A549 (cell line): Measurements from ENCODE around the gene IFT27. TPM values are rescaled to one million over a fixed set of nuclear protein-coding genes. Genes with fewer than 3 reads are reported as not detected.

ENCODE experiments used
- ATAC-seq, 2 experiments: fragments of 200-7000 bp in 1 of 2; fragments of >200 bp in 1 of 2; cut with Nextera tagmentation in 1 of 2; cut with Tn5 transposase in 1 of 2; 3 replicates each; pipeline versions ENCODE4 v1.8.0 to v1.9.1; 2018 to 2020; ENCODE audit warnings: mild to moderate bottlenecking in 1 of 2, moderate library complexity in 1 of 2
- CTCF ChIA-PET: fragments of 300-600 bp; sonication (Branson Sonifier 250); formaldehyde crosslinking; extraction: SDS; loops from one replicate; lab custom pipeline; 2021; ENCODE audit warnings: antibody characterized with exemption, inconsistent platforms; lab: Yijun Ruan, JAX
- POLR2A ChIA-PET: fragments of 350-600 bp; formaldehyde crosslinking; extraction: SDS; loops from one replicate; lab custom pipeline; 2021; ENCODE audit warnings: antibody characterized with exemption, inconsistent platforms; lab: Yijun Ruan, JAX
- DNase-seq, 2 experiments: peaks; one replicate each; pipeline versions ENCODE4 v3.0.0 to v3.0.0-alpha.2; 2011 to 2016; ENCODE audit warnings: low read depth in 1 of 2, low spot score in 1 of 2
- FAIRE-seq: peaks from 2 replicates; lab custom pipeline; 2011; peaks lifted over from hg19 to GRCh38; lab: Jason Lieb, UNC
- H3K27ac ChIP-seq, 2 experiments: fragments of >200 bp; sonication (Bioruptor Twin); formaldehyde crosslinking; 3 replicates each; pipeline ENCODE4 v1.5.1; 2016 to 2017
- H3K4me1 ChIP-seq: fragments of >200 bp; sonication (Bioruptor Twin); formaldehyde crosslinking; 3 replicates; pipeline ENCODE4 v1.6.1; 2016
- H3K4me2 ChIP-seq: fragments of >200 bp; sonication (Bioruptor Twin); formaldehyde crosslinking; 3 replicates; pipeline ENCODE4 v1.6.1; 2016
- H3K4me3 ChIP-seq: fragments of >200 bp; sonication (Bioruptor Twin); formaldehyde crosslinking; 3 replicates; pipeline ENCODE4 v1.5.1; 2016
- H3K9me3 ChIP-seq: fragments of >200 bp; sonication (Bioruptor Twin); formaldehyde crosslinking; 3 replicates; pipeline ENCODE4 v1.6.1; 2016
- CBX8 ChIP-seq: fragments of 200-600 bp; sonication (generic); IDR thresholded peaks from 2 replicates; pipeline ENCODE4 v1.6.1; 2016
- CHD4 ChIP-seq: fragments of 200-600 bp; sonication (generic); IDR thresholded peaks from 2 replicates; pipeline ENCODE4 v1.6.1; 2016; ENCODE audit warnings: antibody characterized with exemption, mild to moderate bottlenecking, borderline replicate concordance
- EHMT2 ChIP-seq: fragments of 200-600 bp; sonication (generic); IDR thresholded peaks from 2 replicates; pipeline ENCODE4 v1.6.1; 2016; ENCODE audit warnings: antibody characterized with exemption, low read depth, mild to moderate bottlenecking, moderate library complexity
- ELK1 ChIP-seq: fragments of 150-350 bp; IDR thresholded peaks from 2 replicates; pipeline ENCODE4 v1.6.1; 2014; ENCODE audit warnings: low read depth, mild to moderate bottlenecking, low read length
- EP300 ChIP-seq, 2 experiments: fragments of >200 bp; sonication (Bioruptor Twin); formaldehyde crosslinking; IDR thresholded peaks; 2 replicates in 1 of 2; 3 replicates in 1 of 2; pipeline ENCODE4 v1.6.1; 2016 to 2017
- ESRRA ChIP-seq: fragments of 150-350 bp; IDR thresholded peaks from 2 replicates; pipeline ENCODE4 v1.6.1; 2014; ENCODE audit warnings: mild to moderate bottlenecking, low read length, borderline replicate concordance
- FOSB ChIP-seq: fragments of 250-450 bp; sonication (Bioruptor Pico); IDR thresholded peaks from 2 replicates; pipeline ENCODE4 v1.5.0; 2020; ENCODE audit warnings: mild to moderate bottlenecking, moderate library complexity
- FOSL2 ChIP-seq, 2 experiments: fragments of 450-650 bp in 1 of 2; fragments of >200 bp in 1 of 2; sonication (Bioruptor Twin) in 1 of 2; formaldehyde crosslinking; IDR thresholded peaks; 2 replicates each; pipeline versions ENCODE4 v1.5.0 to v1.6.1; 2016 to 2020; ENCODE audit warnings: mild to moderate bottlenecking in 1 of 2, moderate library complexity in 1 of 2
- FOXS1 ChIP-seq: fragments of 250-450 bp; sonication (Bioruptor Pico); IDR thresholded peaks from 2 replicates; pipeline ENCODE4 v1.5.0; 2020; ENCODE audit warnings: mild to moderate bottlenecking, moderate library complexity
- GATA3 ChIP-seq: IDR thresholded peaks from 2 replicates; pipeline ENCODE4 v1.6.1; 2012; ENCODE audit warnings: borderline replicate concordance
- HOXA7 ChIP-seq: fragments of 250-450 bp; sonication (Bioruptor Pico); IDR thresholded peaks from 2 replicates; pipeline ENCODE4 v1.5.0; 2020; ENCODE audit warnings: mild to moderate bottlenecking, moderate library complexity
- HOXB13 ChIP-seq: fragments of 250-450 bp; sonication (Bioruptor Pico); IDR thresholded peaks from 2 replicates; pipeline ENCODE4 v1.5.0; 2020; ENCODE audit warnings: low read depth, mild to moderate bottlenecking, moderate library complexity
- KDM1A ChIP-seq: fragments of 200-600 bp; sonication (generic); IDR thresholded peaks from 2 replicates; pipeline ENCODE4 v1.6.1; 2016; ENCODE audit warnings: low read depth, mild to moderate bottlenecking
- KDM5A ChIP-seq: fragments of 200-600 bp; sonication (generic); IDR thresholded peaks from 2 replicates; pipeline ENCODE4 v1.6.1; 2016; ENCODE audit warnings: antibody characterized with exemption, mild to moderate bottlenecking
- MAFK ChIP-seq: fragments of 450-650 bp; IDR thresholded peaks from 2 replicates; pipeline ENCODE4 v1.6.1; 2014; ENCODE audit not compliant: partially characterized antibody
- MAX ChIP-seq: IDR thresholded peaks from 2 replicates; pipeline ENCODE4 v1.6.1; 2012
- MYC ChIP-seq: IDR thresholded peaks from 2 replicates; pipeline ENCODE4 v1.6.1; 2012; ENCODE audit warnings: mild to moderate bottlenecking, inconsistent platforms, low read length, improper control_type of control experiment, borderline replicate concordance
- NPAS2 ChIP-seq: fragments of 250-450 bp; sonication (Bioruptor Pico); IDR thresholded peaks from 2 replicates; pipeline ENCODE4 v1.8.0; 2022; ENCODE audit warnings: mild to moderate bottlenecking, moderate library complexity, borderline replicate concordance
- PBX3 ChIP-seq: IDR thresholded peaks from 2 replicates; pipeline ENCODE4 v1.6.1; 2012
- PHF8 ChIP-seq: fragments of 200-600 bp; sonication (generic); IDR thresholded peaks from 2 replicates; pipeline ENCODE4 v1.6.1; 2016; ENCODE audit warnings: low read depth, mild to moderate bottlenecking, antibody characterized with exemption, moderate library complexity, borderline replicate concordance
- POLR2A ChIP-seq: IDR thresholded peaks from 2 replicates; pipeline ENCODE4 v1.6.1; 2012; ENCODE audit warnings: mild to moderate bottlenecking, low read length
- RAD21 ChIP-seq, 2 experiments: fragments of >200 bp in 1 of 2; sonication (Bioruptor Twin) in 1 of 2; formaldehyde crosslinking in 1 of 2; IDR thresholded peaks in 1 of 2; conservative IDR thresholded peaks in 1 of 2; 2 replicates in 1 of 2; 3 replicates in 1 of 2; pipeline ENCODE4 v1.6.1; 2012 to 2018; ENCODE audit warnings: inconsistent platforms in 1 of 2
- RCOR1 ChIP-seq: fragments of 150-350 bp; IDR thresholded peaks from 2 replicates; pipeline ENCODE4 v1.6.1; 2014; ENCODE audit warnings: antibody characterized with exemption, low read length, low read depth
- SMC3 ChIP-seq: fragments of >200 bp; sonication (Bioruptor Twin); formaldehyde crosslinking; IDR thresholded peaks from 3 replicates; pipeline ENCODE4 v1.6.1; 2018; ENCODE audit warnings: inconsistent platforms
- SREBF2 ChIP-seq: fragments of 450-650 bp; IDR thresholded peaks from 2 replicates; pipeline ENCODE4 v1.6.1; 2014; ENCODE audit warnings: mild to moderate bottlenecking, moderate library complexity
- TP53 ChIP-seq: fragments of 250-450 bp; sonication (Bioruptor Pico); IDR thresholded peaks from 2 replicates; pipeline ENCODE4 v1.5.0; 2021; ENCODE audit warnings: mild to moderate bottlenecking, moderate library complexity
- USF2 ChIP-seq: fragments of 450-650 bp; IDR thresholded peaks from 2 replicates; pipeline ENCODE4 v1.6.1; 2014; ENCODE audit warnings: antibody characterized with exemption
- ZFP36 ChIP-seq: fragments of 450-650 bp; IDR thresholded peaks from 2 replicates; pipeline ENCODE4 v1.6.1; 2014; ENCODE audit warnings: borderline replicate concordance; ENCODE audit not compliant: partially characterized antibody
- WGBS: methylation state at CpG from one replicate; pipeline ENCODE4 v1.1.6; 2017; ENCODE audit errors: missing lambda C conversion rate; 5-methylcytosine and 5-hydroxymethylcytosine counted together
- polyA plus RNA-seq, 4 experiments: library from polyadenylated mRNA; depleted of rRNA in 3 of 4; stranded (reverse); fragments of >200 nt; fragmentation: RNase III in 1 of 4; extraction: RNeasy Plus Mini Kit Qiagen cat#74134 plus additional on column Dnase treatment in 1 of 4; gene quantifications; 2 replicates in 3 of 4; 3 replicates in 1 of 4; pipeline ENCODE4 v1.2.3, GENCODE V29; 2011 to 2017
- TF ChIP-seq, protein P1 (sequence below): fragments of >200 bp; sonication (Bioruptor Twin); formaldehyde crosslinking; IDR thresholded peaks from 3 replicates; pipeline ENCODE4 v1.6.1; 2016
- TF ChIP-seq, protein P2 (sequence below): fragments of 200-600 bp; sonication (generic); IDR thresholded peaks from 2 replicates; pipeline ENCODE4 v1.6.1; 2016; ENCODE audit warnings: antibody characterized with exemption, mild to moderate bottlenecking, moderate library complexity

Gene IFT27
- polyA plus RNA-seq, 2 of the 4 experiments (the other 2 are of a cell fraction) = 17.5 to 24.6 TPM

GRCh38 chr22:36758792-36759271, 17.1 kb downstream of the IFT27 start:
- Histone ChIP-seq H3K9me3 (no peaks in the 10 kb centered on the region), H3K4me1 (no peaks in the 10 kb centered on the region), H3K27ac (no peak overlapping the region), H3K4me3 (no peak overlapping the region), H3K4me2 (no peak overlapping the region)
- FAIRE-seq (no peak), DNase-seq (no peak), ATAC-seq (no peak)
- ChIA-PET CTCF (interaction anchor here (1.0 to 4.3 kb wide), 10 partner anchors 8 to 219 kb away, joined by 3 to 37 read pairs (median 10); partner anchors contain the start of gene IFT27), POLR2A (no interaction called here)
- TF ChIP-seq USF2 (no peak), GATA3 (no peak), PBX3 (no peak), EHMT2 (no peak), EP300 (IDR thresholded peaks at IDR 0.05) (no peak), PHF8 (no peak), MAFK (no peak), SREBF2 (no peak), MAX (no peak), ZFP36 (no peak), MYC (no peak), FOSB (CRISPR knock-in tag) (no peak), HOXA7 (CRISPR knock-in tag) (no peak), CBX8 (no peak), KDM1A (no peak), FOXS1 (CRISPR knock-in tag) (no peak), NPAS2 (no peak), HOXB13 (CRISPR knock-in tag) (no peak)
- TF ChIP-seq, protein P1, sequence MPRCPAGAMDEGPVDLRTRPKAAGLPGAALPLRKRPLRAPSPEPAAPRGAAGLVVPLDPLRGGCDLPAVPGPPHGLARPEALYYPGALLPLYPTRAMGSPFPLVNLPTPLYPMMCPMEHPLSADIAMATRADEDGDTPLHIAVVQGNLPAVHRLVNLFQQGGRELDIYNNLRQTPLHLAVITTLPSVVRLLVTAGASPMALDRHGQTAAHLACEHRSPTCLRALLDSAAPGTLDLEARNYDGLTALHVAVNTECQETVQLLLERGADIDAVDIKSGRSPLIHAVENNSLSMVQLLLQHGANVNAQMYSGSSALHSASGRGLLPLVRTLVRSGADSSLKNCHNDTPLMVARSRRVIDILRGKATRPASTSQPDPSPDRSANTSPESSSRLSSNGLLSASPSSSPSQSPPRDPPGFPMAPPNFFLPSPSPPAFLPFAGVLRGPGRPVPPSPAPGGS = no peak
- TF ChIP-seq, protein P2, sequence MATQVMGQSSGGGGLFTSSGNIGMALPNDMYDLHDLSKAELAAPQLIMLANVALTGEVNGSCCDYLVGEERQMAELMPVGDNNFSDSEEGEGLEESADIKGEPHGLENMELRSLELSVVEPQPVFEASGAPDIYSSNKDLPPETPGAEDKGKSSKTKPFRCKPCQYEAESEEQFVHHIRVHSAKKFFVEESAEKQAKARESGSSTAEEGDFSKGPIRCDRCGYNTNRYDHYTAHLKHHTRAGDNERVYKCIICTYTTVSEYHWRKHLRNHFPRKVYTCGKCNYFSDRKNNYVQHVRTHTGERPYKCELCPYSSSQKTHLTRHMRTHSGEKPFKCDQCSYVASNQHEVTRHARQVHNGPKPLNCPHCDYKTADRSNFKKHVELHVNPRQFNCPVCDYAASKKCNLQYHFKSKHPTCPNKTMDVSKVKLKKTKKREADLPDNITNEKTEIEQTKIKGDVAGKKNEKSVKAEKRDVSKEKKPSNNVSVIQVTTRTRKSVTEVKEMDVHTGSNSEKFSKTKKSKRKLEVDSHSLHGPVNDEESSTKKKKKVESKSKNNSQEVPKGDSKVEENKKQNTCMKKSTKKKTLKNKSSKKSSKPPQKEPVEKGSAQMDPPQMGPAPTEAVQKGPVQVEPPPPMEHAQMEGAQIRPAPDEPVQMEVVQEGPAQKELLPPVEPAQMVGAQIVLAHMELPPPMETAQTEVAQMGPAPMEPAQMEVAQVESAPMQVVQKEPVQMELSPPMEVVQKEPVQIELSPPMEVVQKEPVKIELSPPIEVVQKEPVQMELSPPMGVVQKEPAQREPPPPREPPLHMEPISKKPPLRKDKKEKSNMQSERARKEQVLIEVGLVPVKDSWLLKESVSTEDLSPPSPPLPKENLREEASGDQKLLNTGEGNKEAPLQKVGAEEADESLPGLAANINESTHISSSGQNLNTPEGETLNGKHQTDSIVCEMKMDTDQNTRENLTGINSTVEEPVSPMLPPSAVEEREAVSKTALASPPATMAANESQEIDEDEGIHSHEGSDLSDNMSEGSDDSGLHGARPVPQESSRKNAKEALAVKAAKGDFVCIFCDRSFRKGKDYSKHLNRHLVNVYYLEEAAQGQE = no peak
- WGBS = 74% methylated on average over 4 of the region's 15 CpGs

- peak; percentile 90 to 98 for ATAC-seq
- Histone ChIP-seq H3K9me3 (no peaks in the 10 kb centered on the region), H3K4me3 (no peak overlapping the region), H3K27ac (no peak overlapping the region), H3K4me1 (no peaks in the 10 kb centered on the region), H3K4me2 (no peak overlapping the region)
- ChIA-PET CTCF (interaction anchor here (0.6 to 4.3 kb wide), 36 partner anchors 9 to 415 kb away, joined by 3 to 37 read pairs (median 4); partner anchors contain the start of gene IFT27), POLR2A (no interaction called here)
- FAIRE-seq = no peak
- WGBS = 57% methylated on average over 8 of the region's 19 CpGs
- DNase-seq = peak; percentile 44 to 72
- TF ChIP-seq RCOR1 = no peak
- no peak for TF ChIP-seq KDM5A
- no peak for TF ChIP-seq GATA3
- no peak for TF ChIP-seq CHD4
- TF ChIP-seq POLR2A = no peak
- TF ChIP-seq FOSL2 (IDR thresholded peaks at IDR 0.05) = no peak
- TF ChIP-seq FOSL2 (CRISPR knock-in tag; IDR thresholded peaks at IDR 0.05) = no peak
- no peak for TF ChIP-seq ELK1
- TF ChIP-seq TP53 (CRISPR knock-in tag) = no peak
- TF ChIP-seq HOXA7 (CRISPR knock-in tag) = no peak
- TF ChIP-seq SMC3 = peak; percentile 60
- TF ChIP-seq NPAS2 = no peak
- TF ChIP-seq RAD21 (conservative IDR thresholded peaks at IDR 0.05 in 1 of 2, IDR thresholded peaks at IDR 0.05 in 1 of 2) = peak; percentile 51 to 59; a peak in 4 of 5 replicates
- no peak for TF ChIP-seq ESRRA
Measured at GRCh38 chr22:36757668-36758211, 18.2 kb downstream of the IFT27 start.
